ENCODE results near the gene RLF.

Gene RLF

DNA sequence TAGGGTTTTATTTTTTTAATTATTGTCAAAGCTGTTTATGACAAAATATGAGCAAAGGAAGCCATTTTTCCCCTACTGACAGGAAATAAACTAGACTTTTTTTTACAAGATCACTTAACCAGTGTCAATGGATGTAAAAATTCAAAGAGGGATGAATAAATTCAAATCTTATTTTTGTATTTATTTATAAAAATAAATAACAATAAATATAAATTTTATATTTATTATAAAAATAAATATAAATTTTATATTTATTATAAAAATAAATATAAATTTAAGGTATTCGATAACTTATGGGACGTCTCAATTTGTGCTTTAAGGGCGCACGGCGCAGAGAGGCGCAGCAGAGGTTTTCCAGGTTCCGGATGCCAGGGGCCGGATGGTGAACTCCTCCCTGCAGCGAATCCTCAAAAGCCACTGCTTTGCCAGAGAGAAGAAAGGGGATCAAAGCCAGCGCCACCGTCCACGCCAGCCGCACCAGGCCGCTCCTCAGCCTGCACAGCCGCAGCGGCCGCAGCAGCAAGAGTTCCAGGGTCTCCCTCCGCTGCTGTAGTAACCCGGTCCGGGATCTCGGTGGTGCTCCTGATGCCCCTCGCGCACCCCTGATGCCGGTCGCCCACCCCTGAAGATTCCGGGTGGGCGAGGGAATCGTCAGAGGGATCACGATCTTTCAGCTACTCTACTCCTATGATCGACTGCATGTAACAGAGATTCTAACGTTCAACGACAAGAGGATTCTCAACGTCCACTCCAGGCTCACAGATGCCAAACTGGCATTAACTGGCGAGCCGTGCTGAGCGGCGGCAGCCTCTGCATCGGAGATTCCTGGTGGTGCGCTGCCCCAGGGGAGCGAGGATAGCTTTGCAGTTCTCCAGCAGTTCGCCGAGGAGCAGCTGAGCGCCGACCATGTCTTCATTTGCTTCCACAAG lies 28.5 kb upstream of the RLF start:
- no peak for DNase-seq (ENCODE audit: extremely low read depth, low read depth)
- H3K4me3 ChIP-seq (replicated peaks; ENCODE audit: low read depth, low read length): peak overlapping the region; percentile 28
- TF ChIP-seq, protein P1, sequence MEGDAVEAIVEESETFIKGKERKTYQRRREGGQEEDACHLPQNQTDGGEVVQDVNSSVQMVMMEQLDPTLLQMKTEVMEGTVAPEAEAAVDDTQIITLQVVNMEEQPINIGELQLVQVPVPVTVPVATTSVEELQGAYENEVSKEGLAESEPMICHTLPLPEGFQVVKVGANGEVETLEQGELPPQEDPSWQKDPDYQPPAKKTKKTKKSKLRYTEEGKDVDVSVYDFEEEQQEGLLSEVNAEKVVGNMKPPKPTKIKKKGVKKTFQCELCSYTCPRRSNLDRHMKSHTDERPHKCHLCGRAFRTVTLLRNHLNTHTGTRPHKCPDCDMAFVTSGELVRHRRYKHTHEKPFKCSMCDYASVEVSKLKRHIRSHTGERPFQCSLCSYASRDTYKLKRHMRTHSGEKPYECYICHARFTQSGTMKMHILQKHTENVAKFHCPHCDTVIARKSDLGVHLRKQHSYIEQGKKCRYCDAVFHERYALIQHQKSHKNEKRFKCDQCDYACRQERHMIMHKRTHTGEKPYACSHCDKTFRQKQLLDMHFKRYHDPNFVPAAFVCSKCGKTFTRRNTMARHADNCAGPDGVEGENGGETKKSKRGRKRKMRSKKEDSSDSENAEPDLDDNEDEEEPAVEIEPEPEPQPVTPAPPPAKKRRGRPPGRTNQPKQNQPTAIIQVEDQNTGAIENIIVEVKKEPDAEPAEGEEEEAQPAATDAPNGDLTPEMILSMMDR (IDR thresholded peaks at IDR 0.05; ENCODE audit: low read depth, low read length, missing control alignments): no peak

DNA sequence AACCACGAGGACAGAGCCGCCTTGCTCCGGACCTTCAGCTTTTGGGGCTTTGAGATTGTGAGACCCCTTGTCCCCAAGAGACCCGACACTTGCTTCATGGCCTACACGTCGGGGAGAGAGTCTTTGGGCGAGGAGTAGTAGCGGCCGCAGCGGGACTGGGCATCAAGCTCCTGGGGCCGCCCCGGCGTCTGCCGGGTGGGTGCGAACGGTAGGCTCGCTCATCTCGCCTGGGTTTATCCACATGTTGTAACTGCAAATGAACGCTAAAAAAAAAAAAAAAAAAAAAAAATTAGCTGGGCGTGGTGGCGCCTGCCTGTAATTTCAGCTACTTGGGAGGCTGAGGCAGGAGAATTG lies 27.9 kb upstream of the RLF start:
- no peak for DNase-seq (ENCODE audit: extremely low read depth, low read depth)
- peak overlapping the region; percentile 28; the same call in 1 of the 2 replicates for H3K4me3 ChIP-seq (replicated peaks; ENCODE audit: low read depth, low read length)
- TF ChIP-seq, protein P1 (IDR thresholded peaks at IDR 0.05; ENCODE audit: low read depth, low read length, missing control alignments): no peak

DNA sequence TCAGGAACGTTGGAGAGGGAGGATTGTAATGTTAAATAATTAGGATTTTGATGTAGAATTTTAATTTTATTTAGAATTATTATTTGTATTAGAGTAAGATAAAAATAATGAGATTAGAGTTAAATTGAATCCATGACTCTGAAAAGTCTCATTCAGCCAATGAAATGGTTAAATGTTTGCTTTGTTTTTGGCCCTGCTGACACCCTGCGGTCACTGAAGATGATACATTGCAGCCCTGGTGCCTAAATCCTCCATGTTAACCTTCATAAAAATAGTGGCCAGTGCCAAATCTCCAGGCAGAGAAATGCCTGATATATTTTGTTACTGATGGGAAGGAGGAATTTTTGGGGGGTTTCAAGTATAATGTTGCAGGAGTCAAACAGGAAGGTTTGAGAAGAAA lies 27.3 kb upstream of the RLF start:
- TF ChIP-seq, protein P1 (IDR thresholded peaks at IDR 0.05; ENCODE audit: low read depth, low read length, missing control alignments): no peak
- no peak for DNase-seq (ENCODE audit: extremely low read depth, low read depth)
- no peak overlapping the region for H3K4me3 ChIP-seq (replicated peaks; ENCODE audit: low read depth, low read length)

DNA sequence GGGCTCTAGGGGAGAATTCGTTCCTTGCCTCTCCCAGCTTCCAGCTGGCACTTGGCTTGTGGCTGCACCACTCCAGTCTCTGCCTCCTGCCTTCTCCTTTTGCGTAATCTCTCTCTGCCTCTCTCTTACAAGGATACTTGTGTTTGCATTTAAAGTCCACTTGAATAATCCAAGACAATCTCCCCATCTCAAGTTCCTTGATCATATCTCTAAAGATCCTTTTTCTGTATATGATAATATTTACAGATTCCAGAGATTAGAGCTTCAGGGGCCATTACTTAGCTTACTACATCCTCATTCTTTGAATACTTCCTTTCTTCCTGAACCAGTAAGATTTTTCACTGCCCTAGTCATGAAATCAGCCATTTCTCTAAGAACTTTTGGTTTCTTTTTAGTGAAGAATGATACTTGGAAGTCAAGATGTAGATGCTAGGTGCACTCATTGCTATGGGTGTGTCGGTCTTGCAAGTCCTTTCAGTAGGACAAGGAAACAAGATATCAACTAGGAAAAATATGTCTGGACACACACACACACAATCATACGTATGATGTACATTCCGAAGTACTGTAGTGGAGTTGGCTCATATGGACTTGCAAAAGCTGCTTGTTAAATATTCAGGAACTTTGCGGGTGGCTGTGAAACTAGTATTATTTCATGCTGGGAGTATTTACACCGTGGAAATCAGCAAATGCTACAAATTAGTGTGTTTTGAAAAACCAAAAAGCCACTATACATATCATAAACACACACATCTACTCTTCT lies 20.8 kb upstream of the RLF start:
- TF ChIP-seq, protein P1 (IDR thresholded peaks at IDR 0.05; ENCODE audit: low read depth, low read length, missing control alignments): no peak
- no peak overlapping the region for H3K4me3 ChIP-seq (replicated peaks; ENCODE audit: low read depth, low read length)
- DNase-seq (ENCODE audit: extremely low read depth, low read depth): no peak

DNA sequence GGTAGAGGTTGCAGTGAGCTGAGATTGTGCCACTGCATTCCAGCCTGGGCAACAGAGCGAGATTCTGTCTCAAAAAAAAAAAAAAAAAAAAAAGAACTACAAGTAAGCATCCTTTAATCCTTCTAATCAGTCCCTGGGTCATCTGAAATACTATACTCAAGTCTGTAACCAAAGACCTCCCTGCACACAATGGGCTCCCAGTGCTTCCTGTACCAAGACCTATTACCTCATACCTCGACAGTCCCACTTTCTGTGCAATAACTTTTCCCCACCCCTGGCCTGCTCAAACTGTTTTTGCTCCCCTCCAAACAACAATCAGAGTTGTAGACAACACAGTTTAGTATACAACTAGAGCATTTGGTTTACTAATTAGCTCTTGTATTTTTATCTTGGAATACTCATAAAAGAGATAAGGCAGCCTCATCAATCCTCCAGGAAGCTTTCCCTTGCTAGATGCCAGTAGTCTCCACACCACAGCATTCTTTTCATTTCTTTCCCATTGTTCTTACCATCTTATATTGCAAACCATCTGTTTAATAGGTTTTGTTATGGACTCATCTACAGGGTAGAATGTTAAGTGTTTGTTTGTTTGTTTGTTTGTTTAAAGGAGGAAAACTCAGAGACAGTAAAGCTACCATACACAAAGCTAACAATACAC lies 19.2 kb upstream of the RLF start:
- TF ChIP-seq, protein P1 (IDR thresholded peaks at IDR 0.05; ENCODE audit: low read depth, low read length, missing control alignments): no peak
- DNase-seq (ENCODE audit: extremely low read depth, low read depth): no peak
- no peak overlapping the region for H3K4me3 ChIP-seq (replicated peaks; ENCODE audit: low read depth, low read length)

DNA sequence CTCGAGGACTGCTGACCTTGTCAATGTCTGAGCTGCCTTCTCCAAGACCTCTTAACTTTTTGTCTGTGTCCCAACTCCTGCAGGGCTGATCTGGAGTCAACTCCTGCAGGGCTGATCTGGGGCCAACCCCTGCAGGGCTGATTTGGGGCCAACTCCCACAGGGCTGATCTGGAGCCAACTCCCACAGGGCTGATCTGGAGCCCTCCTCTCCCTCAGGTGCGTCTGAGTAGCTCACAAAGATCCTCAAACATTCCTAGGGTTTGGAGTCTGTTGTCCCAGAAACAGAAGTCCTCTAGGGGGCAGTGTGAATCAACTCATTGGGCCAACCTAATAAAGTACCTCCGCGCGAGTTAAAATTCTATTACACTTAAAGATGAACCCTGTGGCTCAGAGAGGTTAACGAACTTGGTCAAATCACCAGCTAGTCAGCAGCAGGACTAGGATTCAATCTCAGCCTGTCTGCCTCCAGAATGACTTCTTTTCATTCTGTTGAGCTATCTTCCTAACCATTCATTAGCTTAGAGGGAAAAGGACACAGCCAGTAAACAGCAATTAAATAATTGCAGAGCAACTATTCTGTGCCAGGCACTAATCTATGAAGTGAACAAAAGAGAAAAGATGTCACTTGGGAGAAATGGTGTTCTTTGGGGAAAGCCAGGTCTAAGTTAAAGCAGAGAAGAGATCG lies 17.2 kb upstream of the RLF start:
- TF ChIP-seq, protein P1 (IDR thresholded peaks at IDR 0.05; ENCODE audit: low read depth, low read length, missing control alignments): peak; percentile 80
- H3K4me3 ChIP-seq (replicated peaks; ENCODE audit: low read depth, low read length): no peak overlapping the region
- peak; percentile 55 for DNase-seq (ENCODE audit: extremely low read depth, low read depth)

All from HFF-Myc (cell line).